ENCODE results near the gene FCHSD2.

DNA sequence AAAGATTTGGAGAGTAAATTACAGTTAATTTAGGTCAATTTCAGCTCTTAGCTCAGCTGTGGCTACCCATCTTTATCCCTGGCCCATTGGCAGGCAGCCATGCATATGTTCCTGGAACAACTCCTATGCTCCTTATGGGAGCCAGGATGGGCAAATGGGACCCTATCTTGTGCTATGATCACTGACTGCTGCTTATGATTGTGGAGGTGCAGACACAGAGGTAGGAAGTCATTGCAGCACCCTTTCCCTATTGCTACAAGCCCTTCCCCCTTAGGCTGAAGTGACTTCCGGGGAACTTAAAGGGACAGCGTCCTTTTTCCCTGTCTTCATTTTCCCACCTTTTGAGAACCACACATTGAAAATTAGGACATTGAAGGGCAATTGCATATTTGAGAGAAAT is 112.7 kb downstream of the FCHSD2 start:
- TF ChIP-seq, protein P1, sequence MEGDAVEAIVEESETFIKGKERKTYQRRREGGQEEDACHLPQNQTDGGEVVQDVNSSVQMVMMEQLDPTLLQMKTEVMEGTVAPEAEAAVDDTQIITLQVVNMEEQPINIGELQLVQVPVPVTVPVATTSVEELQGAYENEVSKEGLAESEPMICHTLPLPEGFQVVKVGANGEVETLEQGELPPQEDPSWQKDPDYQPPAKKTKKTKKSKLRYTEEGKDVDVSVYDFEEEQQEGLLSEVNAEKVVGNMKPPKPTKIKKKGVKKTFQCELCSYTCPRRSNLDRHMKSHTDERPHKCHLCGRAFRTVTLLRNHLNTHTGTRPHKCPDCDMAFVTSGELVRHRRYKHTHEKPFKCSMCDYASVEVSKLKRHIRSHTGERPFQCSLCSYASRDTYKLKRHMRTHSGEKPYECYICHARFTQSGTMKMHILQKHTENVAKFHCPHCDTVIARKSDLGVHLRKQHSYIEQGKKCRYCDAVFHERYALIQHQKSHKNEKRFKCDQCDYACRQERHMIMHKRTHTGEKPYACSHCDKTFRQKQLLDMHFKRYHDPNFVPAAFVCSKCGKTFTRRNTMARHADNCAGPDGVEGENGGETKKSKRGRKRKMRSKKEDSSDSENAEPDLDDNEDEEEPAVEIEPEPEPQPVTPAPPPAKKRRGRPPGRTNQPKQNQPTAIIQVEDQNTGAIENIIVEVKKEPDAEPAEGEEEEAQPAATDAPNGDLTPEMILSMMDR (IDR thresholded peaks at IDR 0.05): no peak
- TF ChIP-seq EZH2 (IDR thresholded peaks at IDR 0.05) (no peak), EZH2phosphoT487 (IDR thresholded peaks at IDR 0.05) (no peak)
